Erythroblast (primary cell): ENCODE results near the gene CNTFR.

Experiments
- GATA1 ChIP-seq: IDR thresholded peaks from 2 replicates; pipeline ENCODE4 v1.6.1; 2011; ENCODE audit warnings: low read depth, mild to moderate bottlenecking, control low read depth, low read length, moderate library complexity
- POLR2A ChIP-seq: IDR thresholded peaks from 2 replicates; pipeline ENCODE4 v1.6.1; 2011; ENCODE audit warnings: mild to moderate bottlenecking, low read length

GRCh38 chr9:34599546-34599945 is 10.0 kb upstream of the CNTFR start:
- TF ChIP-seq POLR2A (no peak), GATA1 (no peak)
